GM20431 (cell line): ENCODE measurements around the gene NCAM2.

Experiments used
- in situ Hi-C: fragments of 300-500 bp; cut with MseI, MboI; formaldehyde crosslinking; loops from one replicate; pipeline ENCODE4 v1.15.0; 2020; ENCODE audit warnings: low sequenced_read_pairs; ENCODE audit not compliant: unreplicated experiment

Gene NCAM2

DNA sequence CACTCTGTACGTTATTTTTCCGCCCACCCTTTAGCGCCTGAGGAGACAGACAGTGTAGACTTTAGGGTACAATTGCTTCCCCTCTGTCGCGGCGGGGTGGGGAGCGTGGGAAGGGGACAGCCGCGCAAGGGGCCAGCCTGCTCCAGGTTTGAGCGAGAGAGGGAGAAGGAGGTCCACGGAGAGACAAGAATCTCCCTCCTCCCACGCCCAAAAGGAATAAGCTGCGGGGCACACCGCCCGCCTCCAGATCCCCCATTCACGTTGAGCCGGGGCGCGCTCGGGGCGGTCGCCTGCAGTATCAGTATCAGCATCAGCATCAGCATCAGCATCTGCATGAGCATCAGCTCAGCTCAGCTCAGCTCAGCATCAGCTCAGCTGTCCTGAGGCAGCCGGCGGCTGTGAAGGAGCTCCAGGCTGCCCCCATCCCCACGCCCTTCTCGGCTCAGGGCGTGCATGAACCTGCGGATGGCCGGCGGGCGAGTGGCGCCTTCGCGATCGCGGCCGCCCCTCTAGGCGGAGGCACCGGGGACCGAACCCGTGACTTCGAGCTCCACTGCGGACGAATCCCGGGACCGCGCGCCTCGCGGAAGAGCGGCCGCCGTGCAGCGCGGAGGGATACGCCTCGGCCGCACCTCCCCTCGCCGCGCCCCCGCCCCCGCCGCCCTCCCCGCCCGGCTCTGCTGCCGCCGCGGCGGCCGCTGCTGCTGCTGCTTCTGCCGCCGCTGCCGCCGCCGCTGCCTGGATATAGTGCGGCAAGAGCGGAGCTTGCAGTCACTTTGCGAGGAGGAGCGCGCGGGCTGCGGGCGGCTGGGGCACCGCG is at the start of gene NCAM2:
TSS of gene NCAM2 (plus strand) at position 774 of the 820 bp plus-strand sequence.
- in situ Hi-C loops = no loop called here

DNA sequence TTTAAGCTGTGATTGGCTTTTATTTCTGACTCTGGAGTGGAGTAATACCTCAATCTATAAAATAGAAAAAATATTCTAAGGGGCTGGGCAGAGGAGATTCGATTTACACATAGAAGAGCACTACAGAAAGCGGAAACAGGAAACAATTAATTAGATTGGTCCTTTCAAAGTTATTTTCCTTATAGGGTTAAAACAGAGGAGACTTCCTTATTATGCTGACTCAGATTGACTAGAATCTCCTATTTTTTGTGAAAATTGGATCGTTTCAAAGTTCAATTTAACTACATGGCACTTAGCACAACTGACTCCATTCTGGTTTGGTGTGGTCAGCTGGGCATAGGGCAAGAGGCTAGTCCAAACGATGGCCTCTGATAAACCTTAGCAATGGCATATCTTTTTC is 48.3 kb upstream of the NCAM2 start:
- in situ Hi-C loops = no loop called here

DNA sequence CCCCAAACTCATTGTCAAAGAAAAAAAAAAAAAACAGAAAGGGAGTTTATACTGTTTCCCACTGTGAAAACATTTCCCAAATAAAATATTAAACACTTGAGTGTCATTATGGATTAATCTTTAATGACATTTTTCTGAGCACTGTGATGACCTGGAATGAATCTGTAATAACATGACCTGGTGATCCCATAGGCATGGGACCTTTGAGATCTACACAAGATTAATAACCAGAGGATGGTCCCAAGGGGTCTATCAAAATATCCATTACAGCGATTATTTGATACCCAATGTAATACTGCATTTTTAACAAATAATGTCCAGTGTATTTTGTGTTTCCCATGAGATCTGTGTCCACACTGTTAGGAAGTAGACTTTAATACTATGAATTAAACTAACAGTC is 32.4 kb upstream of the NCAM2 start:
- in situ Hi-C loops = no loop called here

DNA sequence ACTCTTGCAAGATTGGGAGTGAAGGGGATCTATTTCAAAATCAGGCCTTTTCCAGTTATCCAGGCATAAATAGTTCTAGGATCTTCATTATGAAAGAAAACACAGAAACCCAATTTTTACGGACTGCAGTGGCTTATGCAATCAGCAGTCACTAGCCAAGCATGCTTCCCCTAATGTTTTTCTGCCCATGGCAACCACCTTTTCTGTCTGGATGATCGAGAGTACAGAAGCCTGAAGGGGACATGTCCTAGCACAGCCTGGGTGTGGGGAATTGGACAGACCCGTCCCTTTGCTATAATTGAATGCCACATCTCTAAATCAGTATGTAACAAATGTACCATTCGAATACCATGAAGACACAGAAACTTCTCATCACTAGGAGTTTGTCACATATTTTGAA is 29.8 kb upstream of the NCAM2 start:
- in situ Hi-C loops = no loop called here

DNA sequence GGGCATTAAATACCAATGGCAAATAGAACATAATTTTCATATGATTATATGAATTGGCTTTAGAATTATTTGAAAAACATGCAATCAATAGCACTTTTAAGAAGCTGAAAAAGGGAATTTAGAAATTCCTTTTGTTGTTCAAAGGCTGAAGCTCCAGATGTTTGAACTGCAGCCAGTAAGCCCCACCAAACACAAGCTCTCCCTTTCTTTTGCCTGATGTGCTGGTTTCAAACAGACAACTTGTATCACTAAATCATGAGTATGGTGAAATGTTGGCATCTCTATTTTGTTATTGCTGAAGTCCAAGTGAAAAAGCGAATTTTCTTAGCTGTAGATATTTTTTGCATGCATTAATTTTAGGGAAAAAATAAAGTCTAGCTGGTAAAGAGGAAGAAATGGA is 27.5 kb upstream of the NCAM2 start:
- in situ Hi-C loops = no loop called here

DNA sequence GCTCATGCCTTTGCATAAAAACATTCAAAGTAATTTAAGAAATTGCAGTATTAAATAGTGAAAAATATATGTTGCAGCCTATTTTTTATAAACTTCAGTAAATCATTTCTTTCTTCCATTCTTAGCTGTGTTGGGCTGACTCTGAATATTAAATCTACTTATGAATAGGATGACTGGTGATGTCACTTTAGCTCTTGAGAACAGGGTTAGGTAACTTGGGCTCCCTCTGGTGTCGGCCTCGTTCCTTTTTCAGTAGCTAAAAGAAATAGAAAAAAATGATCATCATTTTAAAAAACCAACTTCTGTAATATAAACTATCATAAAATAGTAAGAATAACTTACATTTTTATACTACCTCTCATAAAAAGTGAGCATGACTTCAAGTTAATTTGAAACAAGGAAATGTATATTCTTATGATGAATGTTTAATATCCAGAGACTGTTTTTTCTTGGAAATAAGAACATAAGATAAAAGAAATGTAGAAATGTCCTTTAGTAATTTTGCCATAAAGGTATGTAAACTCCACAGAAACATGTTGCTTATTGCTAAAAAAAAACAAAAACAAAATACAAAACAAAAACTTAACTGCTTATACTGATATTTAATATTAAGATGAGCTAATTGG is 26.8 kb upstream of the NCAM2 start:
- in situ Hi-C loops = no loop called here

DNA sequence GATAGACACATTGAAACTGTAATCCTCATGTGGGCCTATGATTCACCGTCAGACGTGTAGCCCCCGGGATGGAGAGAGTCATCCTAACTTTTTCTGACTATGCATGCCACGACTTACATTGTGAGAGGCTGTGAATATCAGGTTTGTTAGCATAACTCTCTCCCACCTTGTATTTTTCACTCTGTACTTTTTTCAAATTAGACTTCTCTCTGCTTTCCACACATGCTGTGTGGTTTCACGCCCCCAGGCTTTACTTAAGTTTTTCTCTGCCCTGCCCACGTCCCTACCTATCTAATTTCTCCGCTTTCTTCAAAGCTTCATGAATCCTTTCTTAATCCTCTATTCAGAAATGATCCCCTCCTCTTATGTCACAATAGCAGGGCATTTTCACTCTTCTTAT is 3.4 kb upstream of the NCAM2 start:
- in situ Hi-C loops = no loop called here

DNA sequence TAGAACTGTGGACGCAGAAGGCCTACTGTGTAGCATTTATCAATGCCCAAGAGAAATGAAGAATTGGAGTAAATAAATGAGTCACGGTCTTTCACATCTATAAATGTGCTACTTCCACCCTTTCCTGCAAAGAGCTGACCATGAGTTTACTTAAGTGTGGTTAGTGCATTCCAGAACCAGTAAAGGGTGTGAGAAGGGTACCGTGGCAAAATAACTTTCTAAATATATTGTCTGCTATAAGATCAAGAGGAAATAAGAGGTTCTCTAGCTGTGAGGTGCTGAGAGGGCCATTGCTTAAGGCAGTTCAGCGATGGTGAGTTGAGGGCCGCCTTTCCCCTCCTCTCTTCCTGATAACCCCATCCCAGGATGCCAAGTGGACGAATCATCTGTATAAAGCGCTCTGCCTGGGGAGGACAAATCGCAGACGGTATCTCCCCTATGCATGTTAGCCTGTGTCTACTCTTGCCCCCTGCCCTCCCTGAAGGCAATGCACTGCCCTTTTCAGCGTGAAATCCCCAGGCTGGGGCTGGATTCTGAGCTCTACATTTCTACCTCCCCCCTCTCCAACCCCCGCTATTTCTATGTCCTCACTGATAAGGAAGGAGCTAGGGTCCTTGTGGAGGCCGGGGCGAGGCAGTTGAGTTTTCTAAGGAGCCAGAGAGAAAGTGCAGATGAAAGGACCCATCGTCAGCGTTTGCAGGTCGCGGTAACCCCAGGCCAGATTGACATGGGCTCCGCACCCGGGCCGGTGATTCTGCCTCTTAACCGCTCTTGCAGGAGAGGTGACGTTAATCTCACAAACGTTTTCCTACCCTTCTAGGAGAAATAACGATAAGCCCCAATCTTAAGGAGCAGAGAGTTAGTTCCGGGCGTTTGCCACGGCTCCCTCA is 1.5 kb upstream of the NCAM2 start:
- in situ Hi-C loops = no loop called here

DNA sequence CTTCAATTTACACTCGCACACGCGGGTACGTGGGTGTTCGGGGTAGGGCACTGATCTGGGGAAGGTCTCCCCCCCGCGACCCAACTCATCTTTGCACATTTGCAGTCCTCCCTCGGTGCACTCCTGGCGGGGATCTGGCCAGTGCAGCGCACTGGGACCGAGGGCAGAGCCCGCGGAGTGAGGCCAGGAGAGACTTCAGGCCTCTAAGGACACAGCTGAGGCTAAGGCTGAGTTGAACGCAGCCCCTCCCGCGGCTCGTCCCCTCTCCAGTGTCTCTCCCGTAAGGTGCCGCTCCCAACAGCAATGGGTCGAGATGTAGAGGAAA is 936 bp upstream of the NCAM2 start:
- in situ Hi-C loops = no loop called here

DNA sequence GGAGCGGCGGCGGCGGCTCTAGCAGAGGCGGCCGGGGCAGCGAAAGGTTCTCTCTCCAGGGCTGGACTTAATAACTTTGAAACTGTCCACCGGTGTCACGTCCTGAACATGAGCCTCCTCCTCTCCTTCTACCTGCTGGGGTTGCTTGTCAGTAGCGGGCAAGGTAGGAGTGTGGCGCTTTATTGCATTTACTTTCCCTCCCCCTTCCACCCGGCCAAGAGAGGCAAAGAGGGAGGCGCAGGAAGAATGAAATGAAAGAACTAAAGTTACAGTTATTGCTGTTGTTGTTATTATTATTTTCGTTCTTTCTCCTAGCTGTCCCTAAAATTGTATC is 214 bp downstream of the NCAM2 start:
- in situ Hi-C loops = no loop called here

DNA sequence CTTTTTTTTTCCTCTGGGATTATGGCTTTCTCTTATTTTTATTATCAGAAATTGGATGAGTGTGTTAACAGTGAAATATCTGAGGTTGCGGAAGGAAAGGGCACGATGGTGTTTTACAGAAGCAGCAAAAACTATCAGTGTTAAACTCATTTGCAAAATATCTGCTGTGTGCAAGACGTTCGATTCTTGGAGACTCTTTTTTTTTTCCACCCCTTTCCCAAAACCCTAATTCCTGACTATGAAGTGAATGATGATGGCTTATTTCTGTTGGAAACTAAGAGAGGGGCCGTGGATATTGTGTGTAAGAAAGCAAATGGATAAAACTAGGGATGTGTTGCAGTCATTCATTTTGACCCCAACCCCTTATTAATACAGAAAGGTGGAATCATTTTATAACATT is 677 bp downstream of the NCAM2 start:
- in situ Hi-C loops = no loop called here

DNA sequence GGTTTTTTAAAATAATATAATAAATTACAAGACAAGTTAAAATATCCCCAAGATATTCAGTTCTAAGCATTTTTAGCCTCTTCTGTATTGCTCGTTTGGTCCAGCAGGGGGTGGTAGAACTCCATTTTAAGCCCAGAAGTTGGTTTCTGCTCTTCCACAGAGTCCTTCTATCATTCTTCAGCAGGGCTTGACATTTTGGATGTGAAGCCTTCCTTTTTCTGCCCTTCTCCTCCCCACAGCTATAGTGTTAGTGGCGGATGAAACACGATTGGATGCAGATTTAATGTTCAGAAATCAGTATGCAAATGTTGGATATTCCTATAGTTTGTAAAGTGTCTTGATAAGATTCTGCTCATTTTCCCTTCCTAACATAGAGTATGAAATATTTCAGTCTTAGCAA is 1.4 kb downstream of the NCAM2 start:
- in situ Hi-C loops = loop anchor here (25.0 kb wide), 1 partner anchor 1788 kb away; no protein-coding TSS in a partner anchor

DNA sequence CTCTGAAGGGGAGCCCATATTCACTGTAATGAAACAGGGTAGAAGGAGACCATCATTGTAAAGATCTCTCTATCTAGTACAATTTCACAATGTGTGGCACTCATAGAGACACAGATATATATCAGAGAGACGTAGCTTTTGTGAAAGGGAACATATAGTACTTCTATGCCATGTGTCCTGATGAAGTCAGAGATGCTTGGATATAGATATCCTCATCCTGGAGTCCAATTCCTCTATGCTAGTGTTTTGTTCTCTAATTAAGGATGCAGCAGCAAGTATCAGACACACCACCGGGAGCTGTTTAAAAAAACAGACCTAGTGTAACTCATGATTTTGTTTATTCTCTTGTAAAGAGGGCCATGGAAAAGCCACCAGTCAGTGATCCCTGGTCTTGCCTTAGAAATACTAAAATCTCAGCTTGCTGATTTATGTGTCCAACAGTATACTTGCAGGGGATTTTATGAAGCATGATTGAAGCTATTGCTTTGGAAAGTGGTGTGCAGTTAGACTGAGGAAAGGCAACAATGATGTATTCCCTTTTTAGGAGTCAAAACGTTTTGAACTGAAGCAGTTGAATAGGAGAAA is 2.5 kb downstream of the NCAM2 start:
- in situ Hi-C loops = loop anchor here (25.0 kb wide), 1 partner anchor 1787 kb away; no protein-coding TSS in a partner anchor

DNA sequence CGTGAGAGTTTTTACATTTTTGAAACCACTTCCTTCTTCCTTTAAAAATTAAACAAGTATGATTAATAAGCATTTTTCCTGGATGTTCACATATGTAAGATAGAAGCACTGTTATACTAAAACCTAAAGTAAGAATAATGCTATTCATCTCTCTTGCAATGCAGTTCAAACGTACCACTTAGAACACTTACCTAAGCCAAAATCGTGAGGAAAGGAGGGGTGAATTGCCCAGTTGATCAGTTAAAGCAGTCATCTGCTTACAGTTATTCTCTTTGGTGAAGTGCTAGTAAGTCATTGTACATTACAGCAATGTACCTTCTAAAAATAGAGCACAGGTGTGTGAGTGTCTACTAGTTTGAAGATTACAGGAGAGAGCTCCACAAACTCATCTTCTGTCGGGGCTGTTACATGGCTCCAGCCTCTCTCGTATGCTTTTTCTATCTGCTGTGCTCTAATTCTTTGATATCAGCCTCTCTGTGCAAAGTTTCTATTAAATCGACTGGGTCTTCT is 3.4 kb downstream of the NCAM2 start:
- in situ Hi-C loops = loop anchor here (25.0 kb wide), 1 partner anchor 1786 kb away; no protein-coding TSS in a partner anchor

DNA sequence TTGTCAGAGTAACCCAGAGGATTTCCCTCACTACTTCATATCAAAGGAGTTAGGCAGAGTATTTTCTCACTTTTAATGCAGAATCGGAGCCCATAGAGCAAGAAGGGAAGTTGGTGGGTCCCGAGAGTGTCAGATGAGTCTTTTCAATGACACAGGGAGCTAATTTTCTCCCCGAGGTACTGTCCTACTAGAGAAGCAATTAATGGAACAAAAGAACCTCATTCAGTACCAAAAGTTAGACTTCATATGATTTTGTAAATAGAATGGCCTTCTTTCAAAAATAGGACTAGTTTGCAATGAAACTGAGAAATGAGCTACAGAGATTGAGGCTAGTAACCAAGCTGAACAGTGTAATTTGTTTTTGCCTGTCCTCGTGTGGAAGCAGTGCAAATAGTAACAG is 3.9 kb downstream of the NCAM2 start:
- in situ Hi-C loops = loop anchor here (25.0 kb wide), 1 partner anchor 1785 kb away; no protein-coding TSS in a partner anchor

DNA sequence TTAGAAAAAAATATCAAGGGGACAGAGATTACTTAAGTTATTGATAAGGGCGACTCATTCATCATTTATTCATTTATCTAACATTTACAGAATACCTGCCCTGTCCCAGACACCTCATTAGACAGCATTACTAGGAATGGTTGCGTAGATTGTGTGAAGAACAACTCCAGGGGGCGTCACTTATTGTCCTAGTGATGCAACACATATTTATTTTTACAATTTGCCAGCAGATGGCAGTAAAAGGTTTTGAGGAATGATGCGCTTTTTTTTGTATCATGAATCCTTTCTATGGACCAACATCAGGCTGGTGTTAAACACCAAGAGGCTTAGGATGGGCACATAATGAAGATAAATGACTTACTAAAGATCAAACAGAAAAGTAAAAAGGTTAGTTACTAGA is 5.5 kb downstream of the NCAM2 start:
- in situ Hi-C loops = loop anchor here (25.0 kb wide), 1 partner anchor 1784 kb away; no protein-coding TSS in a partner anchor

DNA sequence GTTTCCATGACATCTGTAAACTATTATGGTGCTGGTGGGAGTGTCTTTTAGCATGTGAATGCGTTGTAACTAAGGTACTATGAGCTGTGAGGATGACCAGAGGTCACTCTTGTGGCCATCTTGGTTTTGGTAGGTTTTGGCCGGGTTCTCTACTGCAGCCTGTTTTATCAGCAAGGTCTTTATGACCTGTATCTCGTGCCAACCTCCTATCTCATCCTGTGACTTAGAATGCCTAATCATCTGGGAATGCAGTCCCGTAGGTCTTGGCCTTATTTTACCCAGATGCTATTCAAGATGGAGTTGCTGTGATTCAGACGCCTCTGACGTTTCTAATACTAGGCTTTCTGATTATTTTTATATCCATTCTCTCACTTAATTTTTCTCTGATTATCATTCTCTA is 9.4 kb downstream of the NCAM2 start:
- in situ Hi-C loops = loop anchor here (25.0 kb wide), 1 partner anchor 1780 kb away; no protein-coding TSS in a partner anchor

DNA sequence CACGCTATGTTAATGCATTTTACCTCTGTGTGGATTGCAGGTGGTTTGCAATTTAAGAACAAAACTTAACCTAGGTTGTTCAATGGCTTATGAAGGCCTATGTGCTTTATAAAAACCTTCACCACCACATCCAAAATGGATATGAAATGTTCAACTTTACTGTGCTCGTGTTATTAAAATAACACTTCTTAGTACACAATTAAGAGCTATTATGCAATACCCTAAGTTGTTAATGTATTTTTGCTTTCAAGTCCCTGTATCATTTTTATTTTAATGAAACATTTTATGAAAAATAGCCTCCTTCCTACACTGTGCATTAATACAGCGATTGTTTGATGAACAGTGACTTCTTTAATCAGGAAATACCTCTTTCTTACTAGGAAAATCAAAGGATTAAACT is 12.0 kb downstream of the NCAM2 start:
- in situ Hi-C loops = loop anchor here (25.0 kb wide), 1 partner anchor 1777 kb away; no protein-coding TSS in a partner anchor

DNA sequence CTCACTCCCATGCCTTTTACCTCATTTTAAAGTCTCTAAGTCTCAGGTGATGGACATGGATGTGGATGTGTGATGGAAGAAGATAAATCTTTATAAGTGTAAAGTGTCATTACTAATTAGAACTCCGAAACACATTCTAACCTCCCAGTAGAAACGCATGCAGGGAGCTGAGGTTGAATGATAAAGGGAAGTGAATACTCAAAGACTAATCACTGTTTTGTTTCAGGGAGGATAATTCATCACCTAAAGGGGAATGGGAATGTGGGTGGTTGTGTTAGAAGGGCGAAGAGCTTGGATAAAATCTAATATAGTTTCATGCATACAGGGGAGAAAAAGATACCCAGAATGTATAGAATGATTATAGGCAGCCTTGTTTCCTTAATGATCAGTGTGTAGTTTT is 12.5 kb downstream of the NCAM2 start:
- in situ Hi-C loops = loop anchor here (25.0 kb wide), 1 partner anchor 1777 kb away; no protein-coding TSS in a partner anchor

DNA sequence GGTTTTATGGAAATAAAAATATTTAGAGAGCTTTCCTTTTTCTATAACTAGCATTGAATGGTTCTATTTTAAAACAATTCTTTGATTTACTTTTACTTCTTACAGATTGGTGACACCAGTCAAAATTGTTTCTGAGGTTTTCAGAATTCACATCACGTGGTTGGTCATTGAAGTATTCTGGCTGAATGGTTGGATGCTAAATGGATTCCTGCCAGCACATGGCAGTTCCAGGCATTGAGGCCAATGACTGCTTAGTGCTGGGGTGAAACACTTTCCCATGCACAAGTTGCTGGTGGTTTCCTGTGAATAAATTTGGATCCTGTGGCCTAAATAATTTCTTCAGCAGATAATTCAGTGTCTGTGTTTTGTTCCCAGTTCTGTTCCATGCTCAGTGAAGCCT is 20.6 kb downstream of the NCAM2 start:
- in situ Hi-C loops = loop anchor here (25.0 kb wide), 1 partner anchor 1768 kb away; no protein-coding TSS in a partner anchor
